ENCODE results near the gene C20orf141.

GRCh38 chr20:2809690-2810089 lies 5.1 kb upstream of the C20orf141 start:
- TF ChIP-seq POLR2A (IDR thresholded peaks at IDR 0.05; ENCODE audit: low read length) (no peak), GATA1 (IDR thresholded peaks at IDR 0.05; ENCODE audit: low read depth, low read length) (no peak)

Data from erythroblast (primary cell).